Stimulated activated CD4-positive, alpha-beta T cell treated with anti-CD3 and anti-CD28 coated beads, Interleukin-15, amount 100 ng/mL, for 48 hours (primary cell): ENCODE data around the gene KNDC1.
"Not testable (repeated sequence)": the region's sequence is repeated elsewhere in the genome, so short reads cannot be mapped to it uniquely, and the experiment has no call there.

Source experiments
- DNase-seq, 2 donors: peaks; one replicate each; pipeline ENCODE4 v3.0.0-alpha.2; 2020; ENCODE audit warnings: low read depth in 2 of 2

Gene KNDC1

GRCh38 chr10:133124357-133125211, 35.4 kb upstream of the KNDC1 start:
- DNase-seq, result no peak

GRCh38 chr10:133125901-133126300, 34.1 kb upstream of the KNDC1 start:
- DNase-seq, result no peak

GRCh38 chr10:133126431-133127290, 33.4 kb upstream of the KNDC1 start:
- no peak for DNase-seq

- peak; percentile 25 to 38 for DNase-seq
These were observed 32.5 kb upstream of the KNDC1 start for GRCh38 chr10:133127291-133128125.

- no peak for DNase-seq
These were observed 31.6 kb upstream of the KNDC1 start for GRCh38 chr10:133128126-133129070.

- DNase-seq, result no peak
These were observed 30.8 kb upstream of the KNDC1 start for GRCh38 chr10:133129071-133129858.

- DNase-seq, result no peak
These were observed 30.0 kb upstream of the KNDC1 start for GRCh38 chr10:133129859-133130495.

- no peak for DNase-seq
These were observed 29.4 kb upstream of the KNDC1 start for GRCh38 chr10:133130602-133131001.

- DNase-seq, result no peak
These were observed 29.0 kb upstream of the KNDC1 start for GRCh38 chr10:133131053-133131452.

GRCh38 chr10:133131734-133132472, 28.1 kb upstream of the KNDC1 start:
- DNase-seq, result no peak

- DNase-seq, result no peak
These were observed 27.3 kb upstream of the KNDC1 start for GRCh38 chr10:133132473-133133291.

GRCh38 chr10:133133471-133134231, 26.4 kb upstream of the KNDC1 start:
- no peak for DNase-seq

- DNase-seq, result no peak
These were observed 25.5 kb upstream of the KNDC1 start for GRCh38 chr10:133134411-133135115.

- no peak for DNase-seq
These were observed 24.9 kb upstream of the KNDC1 start for GRCh38 chr10:133135116-133135465.

- DNase-seq, result not testable (repeated sequence)
These were observed 22.4 kb upstream of the KNDC1 start for GRCh38 chr10:133137486-133138145.

- DNase-seq, result no peak
These were observed 20.4 kb upstream of the KNDC1 start for GRCh38 chr10:133139551-133140065.
